H9 (cell line): Measurements from ENCODE around the gene MXD3. TPM values are rescaled to one million over a fixed set of nuclear protein-coding genes. Genes with fewer than 3 reads are reported as not detected.

ENCODE experiments used
- DNase-seq: peaks from one replicate; pipeline ENCODE4 v3.0.0-alpha.2; 2017
- H2AFZ ChIP-seq: one replicate; pipeline ENCODE4 v1.6.1; 2013; ENCODE audit warnings: mild to moderate bottlenecking, low read length, control low read depth, moderate library complexity
- H2AK5ac ChIP-seq: 2 replicates; pipeline ENCODE4 v1.6.1; 2013; ENCODE audit warnings: low read length, control low read depth, mixed read lengths; ENCODE audit not compliant: insufficient read length
- H2BK120ac ChIP-seq: one replicate; pipeline ENCODE4 v1.6.1; 2013; ENCODE audit warnings: low read depth, mild to moderate bottlenecking, low read length, control low read depth, inconsistent platforms; ENCODE audit not compliant: poor library complexity, severe bottlenecking
- H2BK12ac ChIP-seq: 2 replicates; pipeline ENCODE4 v1.6.1; 2013; ENCODE audit warnings: low read length, control low read depth, mixed read lengths, low read depth; ENCODE audit not compliant: insufficient read length
- H2BK15ac ChIP-seq: 2 replicates; pipeline ENCODE4 v1.6.1; 2013; ENCODE audit warnings: low read depth, low read length, control low read depth
- H2BK20ac ChIP-seq: one replicate; pipeline ENCODE4 v1.6.1; 2013; ENCODE audit warnings: low read depth, mild to moderate bottlenecking, low read length, control low read depth, inconsistent platforms; ENCODE audit not compliant: poor library complexity, severe bottlenecking
- H2BK5ac ChIP-seq: 2 replicates; pipeline ENCODE4 v1.6.1; 2013; ENCODE audit warnings: low read length, control low read depth, mixed read lengths; ENCODE audit not compliant: insufficient read length
- H3K14ac ChIP-seq: 2 replicates; pipeline ENCODE4 v1.6.1; 2013; ENCODE audit warnings: low read length, control low read depth; ENCODE audit not compliant: insufficient read depth
- H3K18ac ChIP-seq: 2 replicates; pipeline ENCODE4 v1.6.1; 2013; ENCODE audit warnings: low read depth, mild to moderate bottlenecking, mixed read lengths, low read length, control low read depth; ENCODE audit not compliant: insufficient read length
- H3K23ac ChIP-seq: 2 replicates; pipeline ENCODE4 v1.6.1; 2013; ENCODE audit warnings: low read length, control low read depth, mixed read lengths, low read depth; ENCODE audit not compliant: insufficient read length
- H3K23me2 ChIP-seq: 2 replicates; pipeline ENCODE4 v1.6.1; 2013; ENCODE audit warnings: low read depth, mild to moderate bottlenecking, mixed read lengths, low read length, control low read depth; ENCODE audit not compliant: insufficient read length, poor library complexity, severe bottlenecking
- H3K27ac ChIP-seq: 2 replicates; pipeline ENCODE4 v1.5.1; 2013; ENCODE audit warnings: low read length, control low read depth, mixed read lengths, low read depth; ENCODE audit not compliant: insufficient read length
- H3K27me3 ChIP-seq: 2 replicates; pipeline ENCODE4 v1.6.1; 2013; ENCODE audit warnings: low read length, control low read depth, inconsistent platforms; ENCODE audit not compliant: insufficient read depth
- H3K4ac ChIP-seq: 2 replicates; pipeline ENCODE4 v1.6.1; 2013; ENCODE audit warnings: low read depth, mild to moderate bottlenecking, control low read depth, inconsistent platforms, low read length, moderate library complexity
- H3K4me1 ChIP-seq: 2 replicates; pipeline ENCODE4 v1.6.1; 2013; ENCODE audit warnings: low read length, control low read depth, inconsistent platforms; ENCODE audit not compliant: insufficient read depth
- H3K4me2 ChIP-seq: 2 replicates; pipeline ENCODE4 v1.6.1; 2013; ENCODE audit warnings: low read length, control low read depth, mixed read lengths; ENCODE audit not compliant: insufficient read length, insufficient read depth
- H3K56ac ChIP-seq: 2 replicates; pipeline ENCODE4 v1.6.1; 2013; ENCODE audit warnings: low read depth, mild to moderate bottlenecking, mixed read lengths, low read length, control low read depth; ENCODE audit not compliant: insufficient read length
- H3K79me1 ChIP-seq: 2 replicates; pipeline ENCODE4 v1.6.1; 2013; ENCODE audit warnings: low read depth, mild to moderate bottlenecking, moderate library complexity, low read length, control low read depth, inconsistent platforms; ENCODE audit not compliant: insufficient read depth, poor library complexity, severe bottlenecking
- H3K79me2 ChIP-seq: 2 replicates; pipeline ENCODE4 v1.6.1; 2013; ENCODE audit warnings: low read length, control low read depth, inconsistent platforms; ENCODE audit not compliant: insufficient read depth
- H3K9ac ChIP-seq: 2 replicates; pipeline ENCODE4 v1.6.1; 2013; ENCODE audit warnings: low read length, control low read depth, mixed read lengths; ENCODE audit not compliant: insufficient read length; ENCODE audit errors: extremely low read depth
- H3K9me3 ChIP-seq: one replicate; pipeline ENCODE4 v1.6.1; 2013; ENCODE audit warnings: low read depth, low read length, inconsistent platforms; ENCODE audit not compliant: control insufficient read depth
- H3T11ph ChIP-seq: one replicate; pipeline ENCODE4 v1.6.1; 2013; ENCODE audit warnings: mild to moderate bottlenecking, low read length, control low read depth, inconsistent platforms
- H4K20me1 ChIP-seq: one replicate; pipeline ENCODE4 v1.6.1; 2013; ENCODE audit not compliant: control insufficient read depth, insufficient read length, insufficient read depth
- H4K5ac ChIP-seq: 2 replicates; pipeline ENCODE4 v1.6.1; 2013; ENCODE audit warnings: low read depth, mild to moderate bottlenecking, mixed read lengths, low read length, control low read depth; ENCODE audit not compliant: insufficient read length
- H4K8ac ChIP-seq: replicated peaks from 2 replicates; pipeline ENCODE4 v1.6.1; 2013; ENCODE audit warnings: low read length, control low read depth, mixed read lengths, low read depth; ENCODE audit not compliant: insufficient read length
- H4K91ac ChIP-seq: 2 replicates; pipeline ENCODE4 v1.6.1; 2013; ENCODE audit warnings: low read depth, mild to moderate bottlenecking, moderate library complexity, mixed read lengths, low read length, control low read depth; ENCODE audit not compliant: insufficient read length
- H3K27ac Mint-ChIP-seq, 3 experiments: 2 replicates in 2 of 3; 3 replicates in 1 of 3; pipeline ENCODE4 v1.8.0; 2020 to 2021; ENCODE audit warnings: mixed read lengths in 3 of 3, mild to moderate bottlenecking in 1 of 3, moderate library complexity in 1 of 3
- H3K27me3 Mint-ChIP-seq: 2 replicates; pipeline ENCODE4 v1.8.0; 2021; ENCODE audit warnings: low read depth, mild to moderate bottlenecking, moderate library complexity, mixed read lengths
- H3K36me3 Mint-ChIP-seq, 3 experiments: 2 replicates in 2 of 3; 3 replicates in 1 of 3; pipeline ENCODE4 v1.8.0; 2020 to 2021; ENCODE audit warnings: low read depth in 3 of 3, mixed read lengths in 3 of 3; ENCODE audit not compliant: insufficient read depth in 1 of 3
- H3K4me1 Mint-ChIP-seq, 2 experiments: 2 replicates each; pipeline ENCODE4 v1.8.0; 2020; ENCODE audit warnings: mixed read lengths in 2 of 2
- H3K4me3 Mint-ChIP-seq, 2 experiments: 2 replicates in 1 of 2; 3 replicates in 1 of 2; pipeline ENCODE4 v1.8.0; 2020 to 2021; ENCODE audit warnings: mild to moderate bottlenecking in 2 of 2, mixed read lengths in 2 of 2, moderate library complexity in 1 of 2
- H3K9me3 Mint-ChIP-seq, 2 experiments: 2 replicates in 1 of 2; 3 replicates in 1 of 2; pipeline ENCODE4 v1.8.0; 2020; ENCODE audit warnings: mild to moderate bottlenecking in 2 of 2, mixed read lengths in 2 of 2, moderate library complexity in 1 of 2
- WGBS: extraction: QIAGEN DNeasy Blood & Tissue Kit; methylation state at CpG from one replicate; pipeline ENCODE4 v1.1.7; 2013; ENCODE audit warnings: missing lambda C conversion rate, low lambda C conversion rate, mixed read lengths; ENCODE audit not compliant: insufficient read length; ENCODE audit errors: extremely low coverage; 5-methylcytosine and 5-hydroxymethylcytosine counted together
- total RNA-seq: library from RNA; stranded (reverse); gene quantifications from 2 replicates; pipeline ENCODE4 v1.2.1, GENCODE V29; 2021
- TF ChIP-seq, protein P1 (sequence below): fragments of 200-600 bp; sonication (generic); conservative IDR thresholded peaks from 3 replicates; pipeline ENCODE4 v1.8.0; 2021; ENCODE audit warnings: antibody characterized with exemption, mild to moderate bottlenecking

Gene MXD3
- total RNA-seq, 1 experiment from 2014 or later, result 9.8 TPM

DNA sequence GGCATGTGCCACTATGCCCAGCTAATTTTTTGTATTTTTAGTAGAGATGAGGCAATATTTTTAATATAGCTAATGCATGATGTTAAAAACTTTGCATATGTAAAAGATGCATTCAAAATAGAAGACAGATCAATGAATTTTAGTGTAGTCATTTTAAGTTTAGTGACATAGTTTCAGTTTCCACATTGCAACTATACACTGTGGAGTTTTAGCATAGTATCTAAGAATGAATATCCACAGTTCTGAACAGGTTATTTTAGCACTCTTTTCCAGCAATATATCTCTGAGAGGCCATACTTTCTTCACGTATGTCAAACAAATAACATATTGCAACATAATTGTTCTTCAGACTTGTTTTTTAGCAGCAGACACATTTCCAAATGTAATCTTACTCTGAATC lies 47.5 kb downstream of the MXD3 start:
- no peak overlapping the region for H4K8ac ChIP-seq
- no peaks in the 10 kb centered on the region for H3K79me2 ChIP-seq
- H2BK12ac ChIP-seq, result no peak overlapping the region
- no peak overlapping the region for H2BK20ac ChIP-seq
- Mint-ChIP-seq H3K27me3 (no peaks in the 10 kb centered on the region), H3K27ac (no peak overlapping the region), H3K9me3 (no peaks in the 10 kb centered on the region), H3K4me1 (no peaks in the 10 kb centered on the region), H3K36me3 (peaks cover 35 to 92% (median 88%) of the 10 kb centered on the region in 3 experiments; a peak in 6 of 7 replicates), H3K4me3 (no peak overlapping the region)
- H3K14ac ChIP-seq, result no peak overlapping the region
- no peak overlapping the region for H3K18ac ChIP-seq
- H2BK120ac ChIP-seq, result no peak overlapping the region
- H3K4ac ChIP-seq, result no peak overlapping the region
- H3K23me2 ChIP-seq, result no peaks in the 10 kb centered on the region
- no CpG with 5 or more reads among the region's 1 CpG for WGBS
- H2AK5ac ChIP-seq, result no peak overlapping the region
- H3K4me1 ChIP-seq, result no peaks in the 10 kb centered on the region
- no peak overlapping the region for H3K9ac ChIP-seq
- H3K9me3 ChIP-seq, result no peaks in the 10 kb centered on the region
- TF ChIP-seq, protein P1, sequence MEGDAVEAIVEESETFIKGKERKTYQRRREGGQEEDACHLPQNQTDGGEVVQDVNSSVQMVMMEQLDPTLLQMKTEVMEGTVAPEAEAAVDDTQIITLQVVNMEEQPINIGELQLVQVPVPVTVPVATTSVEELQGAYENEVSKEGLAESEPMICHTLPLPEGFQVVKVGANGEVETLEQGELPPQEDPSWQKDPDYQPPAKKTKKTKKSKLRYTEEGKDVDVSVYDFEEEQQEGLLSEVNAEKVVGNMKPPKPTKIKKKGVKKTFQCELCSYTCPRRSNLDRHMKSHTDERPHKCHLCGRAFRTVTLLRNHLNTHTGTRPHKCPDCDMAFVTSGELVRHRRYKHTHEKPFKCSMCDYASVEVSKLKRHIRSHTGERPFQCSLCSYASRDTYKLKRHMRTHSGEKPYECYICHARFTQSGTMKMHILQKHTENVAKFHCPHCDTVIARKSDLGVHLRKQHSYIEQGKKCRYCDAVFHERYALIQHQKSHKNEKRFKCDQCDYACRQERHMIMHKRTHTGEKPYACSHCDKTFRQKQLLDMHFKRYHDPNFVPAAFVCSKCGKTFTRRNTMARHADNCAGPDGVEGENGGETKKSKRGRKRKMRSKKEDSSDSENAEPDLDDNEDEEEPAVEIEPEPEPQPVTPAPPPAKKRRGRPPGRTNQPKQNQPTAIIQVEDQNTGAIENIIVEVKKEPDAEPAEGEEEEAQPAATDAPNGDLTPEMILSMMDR, result no peak
- H3K27me3 ChIP-seq, result no peaks in the 10 kb centered on the region
- H2AFZ ChIP-seq, result no peak overlapping the region
- H2BK15ac ChIP-seq, result no peak overlapping the region
- no peak for DNase-seq
- H3K79me1 ChIP-seq, result no peaks in the 10 kb centered on the region
- H3K56ac ChIP-seq, result no peak overlapping the region
- H2BK5ac ChIP-seq, result no peak overlapping the region
- H3K4me2 ChIP-seq, result no peak overlapping the region
- no peaks in the 10 kb centered on the region for H4K20me1 ChIP-seq
- no peak overlapping the region for H3T11ph ChIP-seq
- H4K5ac ChIP-seq, result no peak overlapping the region
- H3K23ac ChIP-seq, result no peak overlapping the region
- H3K27ac ChIP-seq, result no peak overlapping the region
- no peak overlapping the region for H4K91ac ChIP-seq
